Measurements from ENCODE around the gene ACOT12. TPM values are rescaled to one million over a fixed set of nuclear protein-coding genes. Genes with fewer than 3 reads are reported as not detected.

ACOT12 gene
- total RNA-seq, 4 donors from 2014 or later: not detected

- WGBS, 2 donors (ENCODE audit: low coverage in 1 of 2): 52 to 56% methylated on average over 2 to 4 of the region's 4 CpGs
- no peaks in the 10 kb centered on the region for H3K27me3 ChIP-seq
- TF ChIP-seq EP300 (IDR thresholded peaks at IDR 0.05; ENCODE audit: low read depth): no peak
- no peak for TF ChIP-seq POLR2A (IDR thresholded peaks at IDR 0.05)
- TF ChIP-seq POLR2AphosphoS5 (IDR thresholded peaks at IDR 0.05): no peak
- no peak for TF ChIP-seq CTCF (IDR thresholded peaks at IDR 0.05)
- H3K27ac ChIP-seq: no peak overlapping the region
- no peak for DNase-seq
- H3K4me3 ChIP-seq: no peak overlapping the region
- no peaks in the 10 kb centered on the region for H3K36me3 ChIP-seq
- intact Hi-C loops (cut with DNase I; ENCODE audit: low total_unique reads) (no loop called here), in situ Hi-C loops (cut with MboI; ENCODE audit: low pct_ligation_motif_present in 1 of 4, low pct_unique_long_range_greater_than_20kb in 1 of 4, low sequenced_read_pairs in 3 of 4) (no loop called here)
- H3K9me3 ChIP-seq: no peaks in the 10 kb centered on the region
- peaks cover 0 to 23% (median 0%) of the 10 kb centered on the region in 4 donors for H3K4me1 ChIP-seq
Measured at GRCh38 chr5:81360640-81361039, 33.3 kb downstream of the ACOT12 start.

GRCh38 chr5:81359881-81360280, 34.1 kb downstream of the ACOT12 start:
- intact Hi-C loops (cut with DNase I; ENCODE audit: low total_unique reads) (no loop called here), in situ Hi-C loops (cut with MboI; ENCODE audit: low pct_ligation_motif_present in 1 of 4, low pct_unique_long_range_greater_than_20kb in 1 of 4, low sequenced_read_pairs in 3 of 4) (no loop called here)
- H3K27ac ChIP-seq: no peak overlapping the region
- no peak for DNase-seq
- no peak overlapping the region for H3K4me3 ChIP-seq
- peaks cover 0 to 23% (median 0%) of the 10 kb centered on the region in 4 donors for H3K4me1 ChIP-seq
- no peaks in the 10 kb centered on the region for H3K9me3 ChIP-seq
- H3K36me3 ChIP-seq: no peaks in the 10 kb centered on the region
- WGBS, 2 donors (ENCODE audit: low coverage in 1 of 2): 56% methylated on average over 2 of the region's 2 CpGs
- no peaks in the 10 kb centered on the region for H3K27me3 ChIP-seq
- TF ChIP-seq CTCF (IDR thresholded peaks at IDR 0.05): no peak
- TF ChIP-seq POLR2A (IDR thresholded peaks at IDR 0.05): no peak
- TF ChIP-seq EP300 (IDR thresholded peaks at IDR 0.05; ENCODE audit: low read depth): no peak
- no peak for TF ChIP-seq POLR2AphosphoS5 (IDR thresholded peaks at IDR 0.05)

GRCh38 chr5:81359108-81359507, 34.8 kb downstream of the ACOT12 start:
- H3K27me3 ChIP-seq: no peaks in the 10 kb centered on the region
- no peak overlapping the region for H3K4me3 ChIP-seq
- intact Hi-C loops (cut with DNase I; ENCODE audit: low total_unique reads): no loop called here
- in situ Hi-C loops (cut with MboI; ENCODE audit: low pct_ligation_motif_present in 1 of 4, low pct_unique_long_range_greater_than_20kb in 1 of 4, low sequenced_read_pairs in 3 of 4): no loop called here
- no peak overlapping the region for H3K27ac ChIP-seq
- H3K4me1 ChIP-seq: peaks cover 0 to 26% (median 0%) of the 10 kb centered on the region in 4 donors
- TF ChIP-seq CTCF (IDR thresholded peaks at IDR 0.05) (no peak), EP300 (IDR thresholded peaks at IDR 0.05; ENCODE audit: low read depth) (no peak), POLR2A (IDR thresholded peaks at IDR 0.05) (no peak), POLR2AphosphoS5 (IDR thresholded peaks at IDR 0.05) (no peak)
- H3K36me3 ChIP-seq: no peaks in the 10 kb centered on the region
- WGBS, 2 donors (ENCODE audit: low coverage in 1 of 2): 34 to 40% methylated on average over 4 to 5 of the region's 5 CpGs
- no peak for DNase-seq
- H3K9me3 ChIP-seq: no peaks in the 10 kb centered on the region

- no peak for DNase-seq
- Histone ChIP-seq H3K9me3 (no peaks in the 10 kb centered on the region), H3K4me3 (no peak overlapping the region), H3K4me1 (peaks cover 0 to 28% (median 0%) of the 10 kb centered on the region in 4 donors), H3K27me3 (no peaks in the 10 kb centered on the region), H3K36me3 (no peaks in the 10 kb centered on the region), H3K27ac (no peak overlapping the region)
- TF ChIP-seq EP300 (IDR thresholded peaks at IDR 0.05; ENCODE audit: low read depth): no peak
- TF ChIP-seq POLR2A (IDR thresholded peaks at IDR 0.05): no peak
- TF ChIP-seq POLR2AphosphoS5 (IDR thresholded peaks at IDR 0.05): no peak
- no peak for TF ChIP-seq CTCF (IDR thresholded peaks at IDR 0.05)
- in situ Hi-C loops (cut with MboI; ENCODE audit: low pct_ligation_motif_present in 1 of 4, low pct_unique_long_range_greater_than_20kb in 1 of 4, low sequenced_read_pairs in 3 of 4) (no loop called here), intact Hi-C loops (cut with DNase I; ENCODE audit: low total_unique reads) (no loop called here)
- WGBS, 2 donors (ENCODE audit: low coverage in 1 of 2): 65 to 77% methylated on average over 4 to 11 of the region's 11 CpGs
Measured at GRCh38 chr5:81355291-81356251, 38.4 kb downstream of the ACOT12 start.
